ENCODE data around the gene FXYD7.

FXYD7 gene

DNA sequence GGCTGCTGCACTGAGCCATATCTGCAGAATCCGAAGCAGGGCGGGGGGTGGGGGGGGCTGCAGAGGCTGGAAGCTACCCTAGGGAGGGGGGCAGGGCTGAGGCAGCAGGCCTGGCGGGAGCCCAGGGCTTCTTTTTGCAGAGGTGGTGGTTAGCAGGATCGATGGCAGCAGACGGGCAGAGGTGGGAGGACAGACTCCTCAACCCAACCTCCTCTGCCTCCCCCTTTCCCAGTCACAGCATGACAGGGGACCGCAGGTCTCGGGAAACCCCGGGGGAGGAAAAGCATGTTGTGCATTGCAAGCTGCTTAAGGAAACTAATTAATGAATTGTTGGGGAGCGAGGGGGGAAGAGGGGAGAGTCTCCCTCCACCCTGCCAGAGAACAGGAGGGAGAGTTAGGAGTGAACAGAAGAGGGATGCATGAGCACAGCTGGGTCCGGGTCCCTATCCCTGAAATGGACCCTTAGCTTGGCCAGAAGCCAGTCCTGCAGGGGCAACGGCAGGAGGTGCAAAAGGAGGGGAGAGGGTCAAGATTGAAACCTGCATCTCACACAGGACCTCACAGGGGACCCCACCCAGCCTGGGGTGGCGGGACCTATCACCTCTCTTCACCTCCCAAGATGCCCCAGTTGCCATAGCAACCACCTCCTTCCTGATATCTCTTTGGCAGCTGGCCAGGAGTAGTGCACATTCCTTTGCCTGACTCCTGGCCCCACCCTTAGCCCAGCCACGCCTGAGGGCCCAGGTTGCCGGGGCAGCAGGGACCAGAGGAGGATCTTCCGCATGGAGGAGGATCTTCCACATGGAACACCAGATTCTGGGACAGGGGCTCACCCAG, 1.8 kb downstream of the FXYD7 start (continued):
- TF ChIP-seq, protein P1, sequence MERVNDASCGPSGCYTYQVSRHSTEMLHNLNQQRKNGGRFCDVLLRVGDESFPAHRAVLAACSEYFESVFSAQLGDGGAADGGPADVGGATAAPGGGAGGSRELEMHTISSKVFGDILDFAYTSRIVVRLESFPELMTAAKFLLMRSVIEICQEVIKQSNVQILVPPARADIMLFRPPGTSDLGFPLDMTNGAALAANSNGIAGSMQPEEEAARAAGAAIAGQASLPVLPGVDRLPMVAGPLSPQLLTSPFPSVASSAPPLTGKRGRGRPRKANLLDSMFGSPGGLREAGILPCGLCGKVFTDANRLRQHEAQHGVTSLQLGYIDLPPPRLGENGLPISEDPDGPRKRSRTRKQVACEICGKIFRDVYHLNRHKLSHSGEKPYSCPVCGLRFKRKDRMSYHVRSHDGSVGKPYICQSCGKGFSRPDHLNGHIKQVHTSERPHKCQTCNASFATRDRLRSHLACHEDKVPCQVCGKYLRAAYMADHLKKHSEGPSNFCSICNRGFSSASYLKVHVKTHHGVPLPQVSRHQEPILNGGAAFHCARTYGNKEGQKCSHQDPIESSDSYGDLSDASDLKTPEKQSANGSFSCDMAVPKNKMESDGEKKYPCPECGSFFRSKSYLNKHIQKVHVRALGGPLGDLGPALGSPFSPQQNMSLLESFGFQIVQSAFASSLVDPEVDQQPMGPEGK (tag by site-specific recombination; IDR thresholded peaks at IDR 0.05): peak; percentile 74
- TF ChIP-seq ZSCAN30 (tag by site-specific recombination; IDR thresholded peaks at IDR 0.05): no peak
- TF ChIP-seq GLIS1 (tag by site-specific recombination; IDR thresholded peaks at IDR 0.05): peak; percentile 99
- no peak for TF ChIP-seq ZNF146 (tag by site-specific recombination; IDR thresholded peaks at IDR 0.05)
- peak; percentile 41; the same call in 1 of the 2 replicates for TF ChIP-seq BCL11B (tag by site-specific recombination; IDR thresholded peaks at IDR 0.05; ENCODE audit: low read depth)
- TF ChIP-seq ZNF311 (tag by site-specific recombination; IDR thresholded peaks at IDR 0.05; ENCODE audit: borderline replicate concordance): no peak
- no peak for TF ChIP-seq ZNF654 (tag by site-specific recombination; IDR thresholded peaks at IDR 0.05; ENCODE audit: low read depth)
- TF ChIP-seq, protein P2, sequence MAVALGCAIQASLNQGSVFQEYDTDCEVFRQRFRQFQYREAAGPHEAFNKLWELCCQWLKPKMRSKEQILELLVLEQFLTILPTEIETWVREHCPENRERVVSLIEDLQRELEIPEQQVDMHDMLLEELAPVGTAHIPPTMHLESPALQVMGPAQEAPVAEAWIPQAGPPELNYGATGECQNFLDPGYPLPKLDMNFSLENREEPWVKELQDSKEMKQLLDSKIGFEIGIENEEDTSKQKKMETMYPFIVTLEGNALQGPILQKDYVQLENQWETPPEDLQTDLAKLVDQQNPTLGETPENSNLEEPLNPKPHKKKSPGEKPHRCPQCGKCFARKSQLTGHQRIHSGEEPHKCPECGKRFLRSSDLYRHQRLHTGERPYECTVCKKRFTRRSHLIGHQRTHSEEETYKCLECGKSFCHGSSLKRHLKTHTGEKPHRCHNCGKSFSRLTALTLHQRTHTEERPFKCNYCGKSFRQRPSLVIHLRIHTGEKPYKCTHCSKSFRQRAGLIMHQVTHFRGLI (tag by site-specific recombination; IDR thresholded peaks at IDR 0.05): no peak
- TF ChIP-seq EGR2 (tag by site-specific recombination; IDR thresholded peaks at IDR 0.05; ENCODE audit: low read depth): peak; percentile 98
- TF ChIP-seq, protein P3, sequence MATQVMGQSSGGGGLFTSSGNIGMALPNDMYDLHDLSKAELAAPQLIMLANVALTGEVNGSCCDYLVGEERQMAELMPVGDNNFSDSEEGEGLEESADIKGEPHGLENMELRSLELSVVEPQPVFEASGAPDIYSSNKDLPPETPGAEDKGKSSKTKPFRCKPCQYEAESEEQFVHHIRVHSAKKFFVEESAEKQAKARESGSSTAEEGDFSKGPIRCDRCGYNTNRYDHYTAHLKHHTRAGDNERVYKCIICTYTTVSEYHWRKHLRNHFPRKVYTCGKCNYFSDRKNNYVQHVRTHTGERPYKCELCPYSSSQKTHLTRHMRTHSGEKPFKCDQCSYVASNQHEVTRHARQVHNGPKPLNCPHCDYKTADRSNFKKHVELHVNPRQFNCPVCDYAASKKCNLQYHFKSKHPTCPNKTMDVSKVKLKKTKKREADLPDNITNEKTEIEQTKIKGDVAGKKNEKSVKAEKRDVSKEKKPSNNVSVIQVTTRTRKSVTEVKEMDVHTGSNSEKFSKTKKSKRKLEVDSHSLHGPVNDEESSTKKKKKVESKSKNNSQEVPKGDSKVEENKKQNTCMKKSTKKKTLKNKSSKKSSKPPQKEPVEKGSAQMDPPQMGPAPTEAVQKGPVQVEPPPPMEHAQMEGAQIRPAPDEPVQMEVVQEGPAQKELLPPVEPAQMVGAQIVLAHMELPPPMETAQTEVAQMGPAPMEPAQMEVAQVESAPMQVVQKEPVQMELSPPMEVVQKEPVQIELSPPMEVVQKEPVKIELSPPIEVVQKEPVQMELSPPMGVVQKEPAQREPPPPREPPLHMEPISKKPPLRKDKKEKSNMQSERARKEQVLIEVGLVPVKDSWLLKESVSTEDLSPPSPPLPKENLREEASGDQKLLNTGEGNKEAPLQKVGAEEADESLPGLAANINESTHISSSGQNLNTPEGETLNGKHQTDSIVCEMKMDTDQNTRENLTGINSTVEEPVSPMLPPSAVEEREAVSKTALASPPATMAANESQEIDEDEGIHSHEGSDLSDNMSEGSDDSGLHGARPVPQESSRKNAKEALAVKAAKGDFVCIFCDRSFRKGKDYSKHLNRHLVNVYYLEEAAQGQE (tag by site-specific recombination; IDR thresholded peaks at IDR 0.05): no peak
- no peak for TF ChIP-seq OSR2 (tag by site-specific recombination; IDR thresholded peaks at IDR 0.05)
- TF ChIP-seq ZNF274 (IDR thresholded peaks at IDR 0.05; ENCODE audit: low read length): no peak
- no peak for TF ChIP-seq ZNF274 (tag by site-specific recombination; IDR thresholded peaks at IDR 0.05; ENCODE audit: borderline replicate concordance)
- TF ChIP-seq ZNF366 (tag by site-specific recombination; conservative IDR thresholded peaks at IDR 0.05): peak; percentile 82

DNA sequence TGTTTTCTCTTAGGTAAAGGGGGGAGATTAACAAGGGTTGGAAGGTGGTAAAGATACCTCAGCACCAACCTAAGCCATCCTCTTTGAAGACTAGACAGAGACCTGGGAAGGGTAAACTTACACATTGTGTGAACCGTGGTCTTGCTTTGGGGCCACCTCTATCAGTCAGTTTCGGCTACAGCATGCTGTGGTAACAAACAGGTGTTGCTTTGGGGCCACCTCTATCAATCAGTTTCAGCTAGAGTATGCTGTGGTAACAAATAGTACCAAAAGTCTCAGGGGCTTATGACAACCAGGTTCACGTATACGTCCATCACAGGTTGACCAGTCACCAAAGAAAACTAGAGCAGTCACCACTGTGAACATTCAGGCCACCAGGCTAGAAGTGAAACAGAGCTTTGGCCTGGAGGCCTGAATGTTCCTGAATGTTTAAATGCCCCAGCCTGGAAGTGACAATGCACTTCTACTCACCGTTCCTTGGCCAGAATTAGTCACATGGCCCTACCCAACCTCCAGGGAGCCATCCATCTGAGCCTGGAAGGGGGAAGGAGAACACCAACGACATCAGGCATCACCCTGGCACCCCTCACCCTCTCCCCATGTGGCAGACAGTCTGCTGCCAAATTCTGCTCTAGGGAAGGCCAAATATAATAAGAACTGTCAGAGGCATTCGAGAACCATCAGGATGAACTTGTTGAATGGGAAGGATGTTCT, 3.8 kb downstream of the FXYD7 start:
- peaks cover 27% of the 10 kb centered on the region for H3K4me1 ChIP-seq (ENCODE audit: control insufficient read depth, insufficient read depth, low read length)
- H3K9me3 ChIP-seq (ENCODE audit: control insufficient read depth, insufficient read depth, low read depth, low read length): no peaks in the 10 kb centered on the region
- ChIA-PET POLR2A (no interaction called here), CTCF (interaction anchor here (0.5 to 4.0 kb wide), 6 partner anchors 12 to 502 kb away, joined by 3 to 32 read pairs (median 3); partner anchors contain the start of gene LGI4)
- no peaks in the 10 kb centered on the region for H3K36me3 ChIP-seq (ENCODE audit: control insufficient read depth in 2 of 2, insufficient read depth in 1 of 2, low read length in 2 of 2)
- no peak overlapping the region for H3K4me3 ChIP-seq (ENCODE audit: low read depth, low read length)
- H3K27ac ChIP-seq (ENCODE audit: extremely low read depth, low read depth, low read length): no peak overlapping the region
- TF ChIP-seq MYNN (tag by site-specific recombination; IDR thresholded peaks at IDR 0.05; ENCODE audit: borderline replicate concordance) (no peak), ZIC2 (tag by site-specific recombination; IDR thresholded peaks at IDR 0.05) (0 out of 2 replicates have a peak, but pooled peaks have one; percentile 30), SCRT2 (tag by site-specific recombination; IDR thresholded peaks at IDR 0.05) (peak; percentile 63)
- TF ChIP-seq, protein P4, sequence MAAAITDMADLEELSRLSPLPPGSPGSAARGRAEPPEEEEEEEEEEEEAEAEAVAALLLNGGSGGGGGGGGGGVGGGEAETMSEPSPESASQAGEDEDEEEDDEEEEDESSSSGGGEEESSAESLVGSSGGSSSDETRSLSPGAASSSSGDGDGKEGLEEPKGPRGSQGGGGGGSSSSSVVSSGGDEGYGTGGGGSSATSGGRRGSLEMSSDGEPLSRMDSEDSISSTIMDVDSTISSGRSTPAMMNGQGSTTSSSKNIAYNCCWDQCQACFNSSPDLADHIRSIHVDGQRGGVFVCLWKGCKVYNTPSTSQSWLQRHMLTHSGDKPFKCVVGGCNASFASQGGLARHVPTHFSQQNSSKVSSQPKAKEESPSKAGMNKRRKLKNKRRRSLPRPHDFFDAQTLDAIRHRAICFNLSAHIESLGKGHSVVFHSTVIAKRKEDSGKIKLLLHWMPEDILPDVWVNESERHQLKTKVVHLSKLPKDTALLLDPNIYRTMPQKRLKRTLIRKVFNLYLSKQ (tag by site-specific recombination; IDR thresholded peaks at IDR 0.05; ENCODE audit: borderline replicate concordance): no peak
- TF ChIP-seq, protein P5, sequence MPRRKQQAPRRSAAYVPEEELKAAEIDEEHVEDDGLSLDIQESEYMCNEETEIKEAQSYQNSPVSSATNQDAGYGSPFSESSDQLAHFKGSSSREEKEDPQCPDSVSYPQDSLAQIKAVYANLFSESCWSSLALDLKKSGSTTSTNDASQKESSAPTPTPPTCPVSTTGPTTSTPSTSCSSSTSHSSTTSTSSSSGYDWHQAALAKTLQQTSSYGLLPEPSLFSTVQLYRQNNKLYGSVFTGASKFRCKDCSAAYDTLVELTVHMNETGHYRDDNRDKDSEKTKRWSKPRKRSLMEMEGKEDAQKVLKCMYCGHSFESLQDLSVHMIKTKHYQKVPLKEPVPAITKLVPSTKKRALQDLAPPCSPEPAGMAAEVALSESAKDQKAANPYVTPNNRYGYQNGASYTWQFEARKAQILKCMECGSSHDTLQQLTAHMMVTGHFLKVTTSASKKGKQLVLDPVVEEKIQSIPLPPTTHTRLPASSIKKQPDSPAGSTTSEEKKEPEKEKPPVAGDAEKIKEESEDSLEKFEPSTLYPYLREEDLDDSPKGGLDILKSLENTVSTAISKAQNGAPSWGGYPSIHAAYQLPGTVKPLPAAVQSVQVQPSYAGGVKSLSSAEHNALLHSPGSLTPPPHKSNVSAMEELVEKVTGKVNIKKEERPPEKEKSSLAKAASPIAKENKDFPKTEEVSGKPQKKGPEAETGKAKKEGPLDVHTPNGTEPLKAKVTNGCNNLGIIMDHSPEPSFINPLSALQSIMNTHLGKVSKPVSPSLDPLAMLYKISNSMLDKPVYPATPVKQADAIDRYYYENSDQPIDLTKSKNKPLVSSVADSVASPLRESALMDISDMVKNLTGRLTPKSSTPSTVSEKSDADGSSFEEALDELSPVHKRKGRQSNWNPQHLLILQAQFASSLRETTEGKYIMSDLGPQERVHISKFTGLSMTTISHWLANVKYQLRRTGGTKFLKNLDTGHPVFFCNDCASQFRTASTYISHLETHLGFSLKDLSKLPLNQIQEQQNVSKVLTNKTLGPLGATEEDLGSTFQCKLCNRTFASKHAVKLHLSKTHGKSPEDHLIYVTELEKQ (tag by site-specific recombination; IDR thresholded peaks at IDR 0.05; ENCODE audit: borderline replicate concordance): no peak
- TF ChIP-seq, protein P6, sequence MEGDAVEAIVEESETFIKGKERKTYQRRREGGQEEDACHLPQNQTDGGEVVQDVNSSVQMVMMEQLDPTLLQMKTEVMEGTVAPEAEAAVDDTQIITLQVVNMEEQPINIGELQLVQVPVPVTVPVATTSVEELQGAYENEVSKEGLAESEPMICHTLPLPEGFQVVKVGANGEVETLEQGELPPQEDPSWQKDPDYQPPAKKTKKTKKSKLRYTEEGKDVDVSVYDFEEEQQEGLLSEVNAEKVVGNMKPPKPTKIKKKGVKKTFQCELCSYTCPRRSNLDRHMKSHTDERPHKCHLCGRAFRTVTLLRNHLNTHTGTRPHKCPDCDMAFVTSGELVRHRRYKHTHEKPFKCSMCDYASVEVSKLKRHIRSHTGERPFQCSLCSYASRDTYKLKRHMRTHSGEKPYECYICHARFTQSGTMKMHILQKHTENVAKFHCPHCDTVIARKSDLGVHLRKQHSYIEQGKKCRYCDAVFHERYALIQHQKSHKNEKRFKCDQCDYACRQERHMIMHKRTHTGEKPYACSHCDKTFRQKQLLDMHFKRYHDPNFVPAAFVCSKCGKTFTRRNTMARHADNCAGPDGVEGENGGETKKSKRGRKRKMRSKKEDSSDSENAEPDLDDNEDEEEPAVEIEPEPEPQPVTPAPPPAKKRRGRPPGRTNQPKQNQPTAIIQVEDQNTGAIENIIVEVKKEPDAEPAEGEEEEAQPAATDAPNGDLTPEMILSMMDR (tag by site-specific recombination; IDR thresholded peaks at IDR 0.05): no peak
